Liver (tissue), 9 donors: ENCODE measurements around the gene GPR21. TPM values are rescaled to one million over a fixed set of nuclear protein-coding genes. Genes with fewer than 3 reads are reported as not detected.
A peak's percentile ranks its signal among the peaks of the same experiment; 100 is the strongest.

Experiments
- DNase-seq: peaks from one replicate; pipeline ENCODE4 v3.0.0-alpha.2; 2017; ENCODE audit warnings: low spot score
- H3K27ac ChIP-seq, 2 donors: one replicate each; pipeline ENCODE4 v1.7.0; 2013; ENCODE audit warnings: inconsistent platforms in 2 of 2, low read length in 2 of 2, control low read depth in 1 of 2, low read depth in 1 of 2, mild to moderate bottlenecking in 1 of 2
- H3K27me3 ChIP-seq, 4 donors: one replicate each; pipeline versions ENCODE4 v1.6.1 to v1.7.0; 2013; ENCODE audit warnings: low read length in 3 of 4, inconsistent platforms in 1 of 4, mild to moderate bottlenecking in 1 of 4, moderate library complexity in 1 of 4; ENCODE audit not compliant: control insufficient read depth in 4 of 4, insufficient read depth in 4 of 4
- H3K36me3 ChIP-seq, 4 donors: one replicate each; pipeline versions ENCODE4 v1.6.1 to v1.7.0; 2013; ENCODE audit warnings: low read length in 3 of 4, mild to moderate bottlenecking in 3 of 4, low read depth in 1 of 4, moderate library complexity in 1 of 4; ENCODE audit not compliant: control insufficient read depth in 4 of 4, insufficient read depth in 3 of 4
- H3K4me1 ChIP-seq, 4 donors: one replicate each; pipeline versions ENCODE4 v1.6.1 to v1.7.0; 2013; ENCODE audit warnings: low read length in 3 of 4, mild to moderate bottlenecking in 3 of 4, moderate library complexity in 1 of 4; ENCODE audit not compliant: control insufficient read depth in 4 of 4, insufficient read depth in 4 of 4
- H3K4me3 ChIP-seq, 3 donors: one replicate each; pipeline versions ENCODE4 v1.6.1 to v1.7.0; 2013; ENCODE audit warnings: low read length in 3 of 3, control low read depth in 1 of 3, low read depth in 1 of 3, mild to moderate bottlenecking in 1 of 3
- H3K9ac ChIP-seq, 2 donors: one replicate each; pipeline ENCODE4 v1.7.0; 2013; ENCODE audit warnings: low read length in 2 of 2, mild to moderate bottlenecking in 2 of 2, moderate library complexity in 2 of 2, control low read depth in 1 of 2, low read depth in 1 of 2
- H3K9me3 ChIP-seq, 4 donors: one replicate each; pipeline versions ENCODE4 v1.6.1 to v1.7.0; 2013; ENCODE audit warnings: low read length in 3 of 4; ENCODE audit not compliant: control insufficient read depth in 4 of 4
- EGR1 ChIP-seq, 2 donors: IDR thresholded peaks; 2 replicates each; pipeline ENCODE4 v1.6.1; 2016 to 2018; ENCODE audit warnings: antibody characterized with exemption in 2 of 2, low read depth in 2 of 2
- FOXA1 ChIP-seq: IDR thresholded peaks from 2 replicates; pipeline ENCODE4 v1.6.1; 2016; ENCODE audit warnings: antibody characterized with exemption
- FOXA2 ChIP-seq: IDR thresholded peaks from 2 replicates; pipeline ENCODE4 v1.6.1; 2016; ENCODE audit warnings: antibody characterized with exemption
- GABPA ChIP-seq, 2 donors: IDR thresholded peaks in 1 of 2; conservative IDR thresholded peaks in 1 of 2; 2 replicates each; pipeline ENCODE4 v1.6.1; 2016; ENCODE audit warnings: antibody characterized with exemption in 2 of 2, mild to moderate bottlenecking in 1 of 2, moderate library complexity in 1 of 2
- HNF4A ChIP-seq, 2 donors: conservative IDR thresholded peaks; 2 replicates each; pipeline ENCODE4 v1.6.1; 2016; ENCODE audit warnings: antibody characterized with exemption in 2 of 2, mild to moderate bottlenecking in 2 of 2
- HNF4G ChIP-seq: IDR thresholded peaks from 2 replicates; pipeline ENCODE4 v1.6.1; 2016; ENCODE audit warnings: antibody characterized with exemption
- JUND ChIP-seq, 2 donors: IDR thresholded peaks; 2 replicates each; pipeline ENCODE4 v1.6.1; 2016; ENCODE audit warnings: antibody characterized with exemption in 2 of 2
- NR2F2 ChIP-seq: IDR thresholded peaks from 2 replicates; pipeline ENCODE4 v1.6.1; 2016; ENCODE audit warnings: antibody characterized with exemption
- RAD21 ChIP-seq, 2 donors: IDR thresholded peaks; 2 replicates each; pipeline ENCODE4 v1.6.1; 2016; ENCODE audit warnings: antibody characterized with exemption in 2 of 2, mild to moderate bottlenecking in 2 of 2
- REST ChIP-seq: IDR thresholded peaks from 2 replicates; pipeline ENCODE4 v1.6.1; 2016; ENCODE audit warnings: antibody characterized with exemption, mild to moderate bottlenecking
- RXRA ChIP-seq, 2 donors: IDR thresholded peaks; 2 replicates each; pipeline ENCODE4 v1.6.1; 2017 to 2018; ENCODE audit warnings: antibody characterized with exemption in 2 of 2, mild to moderate bottlenecking in 1 of 2
- SP1 ChIP-seq: IDR thresholded peaks from 2 replicates; pipeline ENCODE4 v1.6.1; 2018; ENCODE audit warnings: antibody characterized with exemption, mild to moderate bottlenecking
- TAF1 ChIP-seq: conservative IDR thresholded peaks from 2 replicates; pipeline ENCODE4 v1.6.1; 2016; ENCODE audit warnings: antibody characterized with exemption, mild to moderate bottlenecking
- YY1 ChIP-seq: IDR thresholded peaks from 2 replicates; pipeline ENCODE4 v1.6.1; 2016; ENCODE audit warnings: antibody characterized with exemption, mild to moderate bottlenecking
- ZBTB33 ChIP-seq: IDR thresholded peaks from 2 replicates; pipeline ENCODE4 v1.6.1; 2016; ENCODE audit warnings: antibody characterized with exemption
- WGBS: extraction: QIAGEN DNeasy Blood & Tissue Kit; methylation state at CpG from one replicate; pipeline ENCODE4 v1.1.7; 2013; 5-methylcytosine and 5-hydroxymethylcytosine counted together
- polyA plus RNA-seq, 2 donors: library from polyadenylated mRNA; stranded (reverse) in 1 of 2; unstranded in 1 of 2; fragments of 200-250 nt in 1 of 2; fragments of >200 nt in 1 of 2; fragmentation: Nextera tagmentation in 1 of 2; extraction: Ambion mirVana in 1 of 2; gene quantifications; one replicate each; pipeline versions ENCODE4 v1.2.1 to v1.2.3, GENCODE V29; 2013 to 2015
- total RNA-seq, 2 donors: library from RNA; depleted of rRNA; stranded (reverse); fragments of >200 nt; gene quantifications; one replicate each; pipeline ENCODE4 v1.2.3, GENCODE V29; 2014
- TF ChIP-seq, protein P1 (sequence below): IDR thresholded peaks from 2 replicates; pipeline ENCODE4 v1.6.1; 2016; ENCODE audit warnings: antibody characterized with exemption
- TF ChIP-seq, protein P2 (sequence below): fragments of 150-350 bp; IDR thresholded peaks from 2 replicates; pipeline ENCODE4 v1.5.1; 2017; ENCODE audit warnings: improper control_type of control experiment, low read depth, low read length; ENCODE audit not compliant: missing input control
- donor health status: healthy.
- donor health status: healthy.
- donor health status: healthy.
- donor health status: healthy.
- donor health status: healthy.

GPR21 gene
- total and polyA plus RNA-seq, 4 donors = 0.07 to 0.67 TPM; not detected in 2

DNA sequence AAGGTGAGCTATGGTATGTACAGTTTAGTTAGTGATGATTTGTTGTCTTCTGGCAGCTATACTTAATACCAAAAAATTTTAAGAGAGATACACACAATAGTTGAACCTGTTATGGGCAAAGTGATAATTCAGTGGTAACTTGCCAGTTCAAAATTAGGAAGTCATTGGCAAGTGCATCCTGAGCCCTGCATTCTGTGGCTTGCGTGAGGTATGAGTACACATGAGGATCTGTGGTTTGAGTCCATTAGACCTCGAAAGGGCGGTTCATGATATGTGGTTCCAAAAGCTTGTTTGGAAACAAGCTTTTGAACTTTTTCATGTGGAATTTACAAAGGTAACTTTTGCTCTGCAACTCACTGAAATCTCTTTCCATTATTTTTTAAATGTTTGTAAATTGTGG, 47.0 kb downstream of the GPR21 start:
- no peaks in the 10 kb centered on the region for H3K9me3 ChIP-seq
- no peaks in the 10 kb centered on the region for H3K27me3 ChIP-seq
- no peak for DNase-seq
- H3K36me3 ChIP-seq = peaks cover 0 to 28% (median 9%) of the 10 kb centered on the region in 4 donors
- H3K9ac ChIP-seq = no peak overlapping the region
- TF ChIP-seq TAF1 (no peak), RAD21 (IDR thresholded peaks at IDR 0.05) (no peak), HNF4G (no peak), JUND (IDR thresholded peaks at IDR 0.05) (no peak), HNF4A (conservative IDR thresholded peaks at IDR 0.05) (no peak), RXRA (IDR thresholded peaks at IDR 0.05) (no peak), REST (no peak), NR2F2 (no peak), FOXA2 (no peak), EGR1 (IDR thresholded peaks at IDR 0.05; ENCODE audit: low read depth in 2 of 2) (no peak), SP1 (no peak), ZBTB33 (no peak), YY1 (no peak)
- TF ChIP-seq, protein P1, sequence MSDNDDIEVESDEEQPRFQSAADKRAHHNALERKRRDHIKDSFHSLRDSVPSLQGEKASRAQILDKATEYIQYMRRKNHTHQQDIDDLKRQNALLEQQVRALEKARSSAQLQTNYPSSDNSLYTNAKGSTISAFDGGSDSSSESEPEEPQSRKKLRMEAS = no peak
- TF ChIP-seq, protein P2, sequence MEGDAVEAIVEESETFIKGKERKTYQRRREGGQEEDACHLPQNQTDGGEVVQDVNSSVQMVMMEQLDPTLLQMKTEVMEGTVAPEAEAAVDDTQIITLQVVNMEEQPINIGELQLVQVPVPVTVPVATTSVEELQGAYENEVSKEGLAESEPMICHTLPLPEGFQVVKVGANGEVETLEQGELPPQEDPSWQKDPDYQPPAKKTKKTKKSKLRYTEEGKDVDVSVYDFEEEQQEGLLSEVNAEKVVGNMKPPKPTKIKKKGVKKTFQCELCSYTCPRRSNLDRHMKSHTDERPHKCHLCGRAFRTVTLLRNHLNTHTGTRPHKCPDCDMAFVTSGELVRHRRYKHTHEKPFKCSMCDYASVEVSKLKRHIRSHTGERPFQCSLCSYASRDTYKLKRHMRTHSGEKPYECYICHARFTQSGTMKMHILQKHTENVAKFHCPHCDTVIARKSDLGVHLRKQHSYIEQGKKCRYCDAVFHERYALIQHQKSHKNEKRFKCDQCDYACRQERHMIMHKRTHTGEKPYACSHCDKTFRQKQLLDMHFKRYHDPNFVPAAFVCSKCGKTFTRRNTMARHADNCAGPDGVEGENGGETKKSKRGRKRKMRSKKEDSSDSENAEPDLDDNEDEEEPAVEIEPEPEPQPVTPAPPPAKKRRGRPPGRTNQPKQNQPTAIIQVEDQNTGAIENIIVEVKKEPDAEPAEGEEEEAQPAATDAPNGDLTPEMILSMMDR = no peak
- no peak overlapping the region for H3K27ac ChIP-seq
- H3K4me3 ChIP-seq = no peak overlapping the region
- no peaks in the 10 kb centered on the region for H3K4me1 ChIP-seq
- WGBS = 85% methylated on average over 3 of the region's 3 CpGs

DNA sequence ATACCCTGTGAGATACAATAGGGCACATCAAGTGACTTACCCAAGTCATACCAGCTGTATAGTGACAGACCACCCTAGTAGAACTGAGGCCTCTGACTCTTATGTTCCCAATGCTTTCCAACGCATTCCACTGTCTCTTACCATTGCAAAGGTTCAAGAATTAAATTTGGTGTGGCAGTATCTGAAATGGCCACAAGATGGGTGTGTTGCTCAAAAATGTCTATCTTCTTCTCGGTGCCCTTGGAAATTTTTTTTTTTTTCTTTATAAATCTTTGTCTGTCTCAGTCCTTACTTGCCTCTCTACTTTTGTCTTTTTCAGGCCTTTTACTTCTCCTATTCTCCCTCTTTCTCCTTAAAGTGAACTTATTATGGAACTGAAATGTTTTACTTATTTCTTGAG, 48.4 kb downstream of the GPR21 start:
- Histone ChIP-seq H3K9me3 (no peaks in the 10 kb centered on the region), H3K27me3 (no peaks in the 10 kb centered on the region), H3K4me1 (no peaks in the 10 kb centered on the region), H3K27ac (no peak overlapping the region), H3K9ac (no peak overlapping the region), H3K36me3 (peaks cover 0 to 22% (median 9%) of the 10 kb centered on the region in 4 donors), H3K4me3 (no peak overlapping the region)
- no peak for DNase-seq
- WGBS = 26% methylated on average over 2 of the region's 2 CpGs
- no peak for TF ChIP-seq FOXA1
- TF ChIP-seq, protein P1 = no peak
- peak; percentile 85 to 86 for TF ChIP-seq RAD21 (IDR thresholded peaks at IDR 0.05)
- TF ChIP-seq ZBTB33 = no peak
- no peak for TF ChIP-seq TAF1
- no peak for TF ChIP-seq FOXA2
- no peak for TF ChIP-seq SP1
- peak in 1 of 2 donors; percentile 7 for TF ChIP-seq HNF4A (conservative IDR thresholded peaks at IDR 0.05)
- no peak for TF ChIP-seq REST
- no peak for TF ChIP-seq GABPA (IDR thresholded peaks at IDR 0.05 in 1 of 2, conservative IDR thresholded peaks at IDR 0.05 in 1 of 2)
